ENCODE measurements around the gene RAPGEF6. TPM values are rescaled to one million over a fixed set of nuclear protein-coding genes. Genes with fewer than 3 reads are reported as not detected.

Gene RAPGEF6
- polyA plus RNA-seq, 4 donors, result 13.5 to 18.5 (median 15.4) TPM

Other genes starting within 250 kb of the RAPGEF6 start
- gene FNIP1, start 161.8 kb upstream of the RAPGEF6 start, polyA plus RNA-seq (ENCODE audit: insufficient read length in 4 of 4), result 10 to 100 TPM; 13.8 to 21.6 (median 15.5) TPM